WTC11 (cell line): Measurements from ENCODE around the gene DNAJC15. TPM values are rescaled to one million over a fixed set of nuclear protein-coding genes. Genes with fewer than 3 reads are reported as not detected.

Source experiments
- ATAC-seq: fragments of 200-7000 bp; cut with Tn5 transposase; 2 replicates; pipeline ENCODE4 v1.10.0; 2021; ENCODE audit warnings: mild to moderate bottlenecking, moderate library complexity
- CTCF ChIA-PET: fragments of 300-600 bp; sonication (Branson Sonifier 250); formaldehyde crosslinking; loops from one replicate; lab custom pipeline; 2021; ENCODE audit warnings: antibody characterized with exemption; lab: Charles Lee
- POLR2A ChIA-PET: fragments of 350-600 bp; sonication (Branson Sonifier 250); formaldehyde crosslinking; loops from one replicate; lab custom pipeline; 2021; ENCODE audit warnings: antibody characterized with exemption; lab: Charles Lee
- DNase-seq: peaks from one replicate; pipeline ENCODE4 v3.0.0; 2021; ENCODE audit warnings: low spot score
- H3K27ac Mint-ChIP-seq: 2 replicates; pipeline ENCODE4 v1.8.0; 2021; ENCODE audit warnings: mixed read lengths
- H3K27me3 Mint-ChIP-seq: 2 replicates; pipeline ENCODE4 v1.8.0; 2021; ENCODE audit warnings: low read depth, mild to moderate bottlenecking, moderate library complexity, mixed read lengths
- H3K36me3 Mint-ChIP-seq: 2 replicates; pipeline ENCODE4 v1.8.0; 2021; ENCODE audit warnings: mixed read lengths
- H3K4me1 Mint-ChIP-seq: 2 replicates; pipeline ENCODE4 v1.8.0; 2022; ENCODE audit warnings: mixed read lengths
- H3K4me3 Mint-ChIP-seq: 2 replicates; pipeline ENCODE4 v1.8.0; 2021; ENCODE audit warnings: mild to moderate bottlenecking, moderate library complexity, mixed read lengths
- H3K9me3 Mint-ChIP-seq: 2 replicates; pipeline ENCODE4 v1.8.0; 2021; ENCODE audit warnings: mixed read lengths
- ATF1 ChIP-seq: sonication (generic); formaldehyde crosslinking; IDR thresholded peaks from 2 replicates; pipeline ENCODE4 v1.8.1; 2023; ENCODE audit warnings: mild to moderate bottlenecking, moderate library complexity, missing genetic modification reagents
- CREB1 ChIP-seq: sonication (generic); formaldehyde crosslinking; IDR thresholded peaks from 2 replicates; pipeline ENCODE4 v1.8.0; 2023; ENCODE audit warnings: mild to moderate bottlenecking, missing genetic modification reagents
- E2F1 ChIP-seq: sonication (generic); formaldehyde crosslinking; IDR thresholded peaks from 2 replicates; pipeline ENCODE4 v1.8.0; 2022; ENCODE audit warnings: mild to moderate bottlenecking, missing genetic modification reagents
- EMX1 ChIP-seq: fragments of 250-450 bp; sonication (Bioruptor Pico); IDR thresholded peaks from 2 replicates; pipeline ENCODE4 v1.8.0; 2021; ENCODE audit warnings: mild to moderate bottlenecking
- ESRRA ChIP-seq: sonication (generic); formaldehyde crosslinking; IDR thresholded peaks from 2 replicates; pipeline ENCODE4 v1.8.1; 2022; ENCODE audit warnings: mild to moderate bottlenecking, missing genetic modification reagents, borderline replicate concordance
- GTF2I ChIP-seq: fragments of 250-450 bp; sonication (Bioruptor Pico); conservative IDR thresholded peaks from 2 replicates; pipeline ENCODE4 v1.4.0; 2021; ENCODE audit warnings: mild to moderate bottlenecking
- IRF2 ChIP-seq: sonication (generic); formaldehyde crosslinking; IDR thresholded peaks from 2 replicates; pipeline ENCODE4 v1.8.0; 2022; ENCODE audit warnings: low read depth, missing genetic modification reagents, borderline replicate concordance
- JAZF1 ChIP-seq: fragments of 250-450 bp; sonication (Bioruptor Pico); IDR thresholded peaks from 2 replicates; pipeline ENCODE4 v1.9.0; 2021; ENCODE audit warnings: moderate library complexity, mild to moderate bottlenecking, inconsistent platforms
- JUN ChIP-seq: sonication (generic); formaldehyde crosslinking; IDR thresholded peaks from 2 replicates; pipeline ENCODE4 v1.8.0; 2023; ENCODE audit warnings: mild to moderate bottlenecking, missing genetic modification reagents
- KAT7 ChIP-seq: sonication (generic); formaldehyde crosslinking; IDR thresholded peaks from 2 replicates; pipeline ENCODE4 v1.8.1; 2023; ENCODE audit warnings: missing genetic modification reagents, mild to moderate bottlenecking, borderline replicate concordance
- NFYB ChIP-seq: sonication (generic); formaldehyde crosslinking; conservative IDR thresholded peaks from 2 replicates; pipeline ENCODE4 v1.8.0; 2022; ENCODE audit warnings: low read depth, missing genetic modification reagents
- NR1H2 ChIP-seq: sonication (generic); formaldehyde crosslinking; IDR thresholded peaks from 2 replicates; pipeline ENCODE4 v1.9.0; 2021; ENCODE audit warnings: mild to moderate bottlenecking, moderate library complexity, missing genetic modification reagents
- PRRX2 ChIP-seq: fragments of 250-450 bp; sonication (Bioruptor Pico); IDR thresholded peaks from 2 replicates; pipeline ENCODE4 v1.8.0; 2021; ENCODE audit warnings: mild to moderate bottlenecking
- SMAD4 ChIP-seq: sonication (generic); formaldehyde crosslinking; IDR thresholded peaks from 2 replicates; pipeline ENCODE4 v1.8.0; 2022; ENCODE audit warnings: mild to moderate bottlenecking, missing genetic modification reagents
- TCF7 ChIP-seq: sonication (generic); formaldehyde crosslinking; IDR thresholded peaks from 2 replicates; pipeline ENCODE4 v1.8.0; 2022; ENCODE audit warnings: mild to moderate bottlenecking, low read depth, missing genetic modification reagents, moderate library complexity
- USF2 ChIP-seq: sonication (generic); formaldehyde crosslinking; IDR thresholded peaks from 2 replicates; pipeline ENCODE4 v1.8.1; 2023; ENCODE audit warnings: mild to moderate bottlenecking, missing genetic modification reagents, moderate library complexity
- ZNF416 ChIP-seq: fragments of 250-450 bp; sonication (Bioruptor Pico); IDR thresholded peaks from 2 replicates; pipeline ENCODE4 v1.9.0; 2021; ENCODE audit warnings: mild to moderate bottlenecking, inconsistent platforms
- ZNF423 ChIP-seq: fragments of 250-450 bp; sonication (Bioruptor Pico); IDR thresholded peaks from 2 replicates; pipeline ENCODE4 v2.1.2; 2022; ENCODE audit warnings: mild to moderate bottlenecking, moderate library complexity
- ZNF425 ChIP-seq: fragments of 250-450 bp; sonication (Bioruptor Pico); conservative IDR thresholded peaks from 2 replicates; pipeline ENCODE4 v1.9.0; 2021; ENCODE audit warnings: mild to moderate bottlenecking
- total RNA-seq: library from RNA; stranded (reverse); gene quantifications from 3 replicates; pipeline ENCODE4 v1.2.3, GENCODE V29; 2021
- TF ChIP-seq, protein P1 (sequence below): sonication (generic); formaldehyde crosslinking; IDR thresholded peaks from 2 replicates; pipeline ENCODE4 v1.8.0; 2023; ENCODE audit warnings: missing genetic modification reagents, mild to moderate bottlenecking, borderline replicate concordance
- TF ChIP-seq, protein P2 (sequence below): sonication (generic); formaldehyde crosslinking; conservative IDR thresholded peaks from 2 replicates; pipeline ENCODE4 v1.8.1; 2023; ENCODE audit warnings: mild to moderate bottlenecking, low read depth, missing genetic modification reagents, moderate library complexity

Gene DNAJC15
- total RNA-seq, 1 experiment from 2014 or later: 12.2 TPM

DNA sequence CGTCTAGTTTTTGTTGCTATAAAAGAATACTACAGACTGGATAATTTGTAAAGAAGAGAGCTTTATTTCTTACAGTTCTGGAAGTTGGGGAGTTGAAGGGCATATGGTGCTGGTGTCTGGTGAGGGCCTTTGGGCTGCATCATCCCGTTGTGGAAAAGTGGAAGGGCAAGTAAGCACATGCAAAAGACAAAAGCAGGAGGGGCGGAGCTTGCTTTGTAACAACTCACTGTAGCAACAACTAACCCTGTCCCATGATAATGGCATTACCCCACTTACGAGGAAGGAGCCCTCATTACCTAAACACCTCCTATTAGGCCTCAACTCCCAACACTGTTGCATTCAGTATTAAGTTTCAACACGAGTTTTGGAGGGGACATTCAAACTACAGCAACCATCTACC, 7.2 kb upstream of the DNAJC15 start:
- DNase-seq (no peak), ATAC-seq (peak; percentile 46; the same call in 1 of the 2 replicates)
- Mint-ChIP-seq H3K36me3 (no peaks in the 10 kb centered on the region), H3K4me1 (no peaks in the 10 kb centered on the region; the same call in 1 of the 2 replicates), H3K27ac (no peak overlapping the region), H3K27me3 (no peaks in the 10 kb centered on the region), H3K4me3 (no peak overlapping the region), H3K9me3 (peaks cover 11% of the 10 kb centered on the region)
- ChIA-PET CTCF (interaction anchor here (0.5 to 1.6 kb wide), 4 partner anchors 18 to 47 kb away, joined by 3 to 4 read pairs (median 4); partner anchors contain the start of gene EPSTI1), POLR2A (no interaction called here)
- no peak for TF ChIP-seq JUN (CRISPR knock-in tag)
- TF ChIP-seq PRRX2 (CRISPR knock-in tag): no peak
- no peak for TF ChIP-seq E2F1 (CRISPR knock-in tag)
- TF ChIP-seq ZNF425 (CRISPR knock-in tag): no peak

GRCh38 chr13:43019811-43020210, 3.6 kb upstream of the DNAJC15 start:
- Mint-ChIP-seq H3K27ac (no peak overlapping the region), H3K36me3 (peaks cover 3% of the 10 kb centered on the region; the same call in 1 of the 2 replicates), H3K4me1 (peaks cover 10% of the 10 kb centered on the region), H3K9me3 (peaks cover 11% of the 10 kb centered on the region), H3K27me3 (peaks cover 4% of the 10 kb centered on the region), H3K4me3 (no peak overlapping the region)
- no peak for TF ChIP-seq USF2 (CRISPR knock-in tag)
- no peak for TF ChIP-seq ESRRA (CRISPR knock-in tag)
- TF ChIP-seq E2F1 (CRISPR knock-in tag): no peak
- no peak for TF ChIP-seq ZNF416
- no peak for TF ChIP-seq KAT7
- no peak for TF ChIP-seq TCF7
- no peak for TF ChIP-seq NFYB (CRISPR knock-in tag)
- TF ChIP-seq GTF2I (CRISPR knock-in tag): no peak
- no peak for TF ChIP-seq IRF2 (CRISPR knock-in tag)
- no peak for TF ChIP-seq JUN (CRISPR knock-in tag)
- no peak for TF ChIP-seq CREB1
- no peak for TF ChIP-seq JAZF1 (CRISPR knock-in tag)
- TF ChIP-seq ZNF423 (CRISPR knock-in tag): no peak
- TF ChIP-seq NR1H2 (CRISPR knock-in tag): no peak
- TF ChIP-seq ATF1: no peak
- no peak for TF ChIP-seq SMAD4
- TF ChIP-seq EMX1 (CRISPR knock-in tag): no peak
- DNase-seq: no peak
- ChIA-PET POLR2A (interaction anchor here (0.5 kb wide), 1 partner anchor 699 kb away, joined by 3 read pairs; no protein-coding TSS in a partner anchor), CTCF (interaction anchor here (1.2 to 1.5 kb wide), 3 partner anchors 52 to 176 kb away, joined by 3 to 4 read pairs (median 3); no protein-coding TSS in a partner anchor)
- no peak for ATAC-seq

- DNase-seq: no peak
- H3K27me3 Mint-ChIP-seq: peaks cover 4% of the 10 kb centered on the region
- POLR2A ChIA-PET: no interaction called here
- ATAC-seq: no peak
- peaks cover 9% of the 10 kb centered on the region for H3K9me3 Mint-ChIP-seq
- no peak overlapping the region for H3K4me3 Mint-ChIP-seq
- CTCF ChIA-PET: no interaction called here
- peaks cover 3% of the 10 kb centered on the region; the same call in 1 of the 2 replicates for H3K36me3 Mint-ChIP-seq
- H3K27ac Mint-ChIP-seq: no peak overlapping the region
- H3K4me1 Mint-ChIP-seq: peaks cover 10% of the 10 kb centered on the region
- TF ChIP-seq, protein P1, sequence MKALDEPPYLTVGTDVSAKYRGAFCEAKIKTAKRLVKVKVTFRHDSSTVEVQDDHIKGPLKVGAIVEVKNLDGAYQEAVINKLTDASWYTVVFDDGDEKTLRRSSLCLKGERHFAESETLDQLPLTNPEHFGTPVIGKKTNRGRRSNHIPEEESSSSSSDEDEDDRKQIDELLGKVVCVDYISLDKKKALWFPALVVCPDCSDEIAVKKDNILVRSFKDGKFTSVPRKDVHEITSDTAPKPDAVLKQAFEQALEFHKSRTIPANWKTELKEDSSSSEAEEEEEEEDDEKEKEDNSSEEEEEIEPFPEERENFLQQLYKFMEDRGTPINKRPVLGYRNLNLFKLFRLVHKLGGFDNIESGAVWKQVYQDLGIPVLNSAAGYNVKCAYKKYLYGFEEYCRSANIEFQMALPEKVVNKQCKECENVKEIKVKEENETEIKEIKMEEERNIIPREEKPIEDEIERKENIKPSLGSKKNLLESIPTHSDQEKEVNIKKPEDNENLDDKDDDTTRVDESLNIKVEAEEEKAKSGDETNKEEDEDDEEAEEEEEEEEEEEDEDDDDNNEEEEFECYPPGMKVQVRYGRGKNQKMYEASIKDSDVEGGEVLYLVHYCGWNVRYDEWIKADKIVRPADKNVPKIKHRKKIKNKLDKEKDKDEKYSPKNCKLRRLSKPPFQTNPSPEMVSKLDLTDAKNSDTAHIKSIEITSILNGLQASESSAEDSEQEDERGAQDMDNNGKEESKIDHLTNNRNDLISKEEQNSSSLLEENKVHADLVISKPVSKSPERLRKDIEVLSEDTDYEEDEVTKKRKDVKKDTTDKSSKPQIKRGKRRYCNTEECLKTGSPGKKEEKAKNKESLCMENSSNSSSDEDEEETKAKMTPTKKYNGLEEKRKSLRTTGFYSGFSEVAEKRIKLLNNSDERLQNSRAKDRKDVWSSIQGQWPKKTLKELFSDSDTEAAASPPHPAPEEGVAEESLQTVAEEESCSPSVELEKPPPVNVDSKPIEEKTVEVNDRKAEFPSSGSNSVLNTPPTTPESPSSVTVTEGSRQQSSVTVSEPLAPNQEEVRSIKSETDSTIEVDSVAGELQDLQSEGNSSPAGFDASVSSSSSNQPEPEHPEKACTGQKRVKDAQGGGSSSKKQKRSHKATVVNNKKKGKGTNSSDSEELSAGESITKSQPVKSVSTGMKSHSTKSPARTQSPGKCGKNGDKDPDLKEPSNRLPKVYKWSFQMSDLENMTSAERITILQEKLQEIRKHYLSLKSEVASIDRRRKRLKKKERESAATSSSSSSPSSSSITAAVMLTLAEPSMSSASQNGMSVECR (CRISPR knock-in tag): no peak
- TF ChIP-seq, protein P2, sequence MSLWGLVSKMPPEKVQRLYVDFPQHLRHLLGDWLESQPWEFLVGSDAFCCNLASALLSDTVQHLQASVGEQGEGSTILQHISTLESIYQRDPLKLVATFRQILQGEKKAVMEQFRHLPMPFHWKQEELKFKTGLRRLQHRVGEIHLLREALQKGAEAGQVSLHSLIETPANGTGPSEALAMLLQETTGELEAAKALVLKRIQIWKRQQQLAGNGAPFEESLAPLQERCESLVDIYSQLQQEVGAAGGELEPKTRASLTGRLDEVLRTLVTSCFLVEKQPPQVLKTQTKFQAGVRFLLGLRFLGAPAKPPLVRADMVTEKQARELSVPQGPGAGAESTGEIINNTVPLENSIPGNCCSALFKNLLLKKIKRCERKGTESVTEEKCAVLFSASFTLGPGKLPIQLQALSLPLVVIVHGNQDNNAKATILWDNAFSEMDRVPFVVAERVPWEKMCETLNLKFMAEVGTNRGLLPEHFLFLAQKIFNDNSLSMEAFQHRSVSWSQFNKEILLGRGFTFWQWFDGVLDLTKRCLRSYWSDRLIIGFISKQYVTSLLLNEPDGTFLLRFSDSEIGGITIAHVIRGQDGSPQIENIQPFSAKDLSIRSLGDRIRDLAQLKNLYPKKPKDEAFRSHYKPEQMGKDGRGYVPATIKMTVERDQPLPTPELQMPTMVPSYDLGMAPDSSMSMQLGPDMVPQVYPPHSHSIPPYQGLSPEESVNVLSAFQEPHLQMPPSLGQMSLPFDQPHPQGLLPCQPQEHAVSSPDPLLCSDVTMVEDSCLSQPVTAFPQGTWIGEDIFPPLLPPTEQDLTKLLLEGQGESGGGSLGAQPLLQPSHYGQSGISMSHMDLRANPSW (CRISPR knock-in tag): no peak
Measured at GRCh38 chr13:43020794-43021193, 2.6 kb upstream of the DNAJC15 start.
